Measurements from ENCODE around the gene STAM.

The STAM gene

DNA sequence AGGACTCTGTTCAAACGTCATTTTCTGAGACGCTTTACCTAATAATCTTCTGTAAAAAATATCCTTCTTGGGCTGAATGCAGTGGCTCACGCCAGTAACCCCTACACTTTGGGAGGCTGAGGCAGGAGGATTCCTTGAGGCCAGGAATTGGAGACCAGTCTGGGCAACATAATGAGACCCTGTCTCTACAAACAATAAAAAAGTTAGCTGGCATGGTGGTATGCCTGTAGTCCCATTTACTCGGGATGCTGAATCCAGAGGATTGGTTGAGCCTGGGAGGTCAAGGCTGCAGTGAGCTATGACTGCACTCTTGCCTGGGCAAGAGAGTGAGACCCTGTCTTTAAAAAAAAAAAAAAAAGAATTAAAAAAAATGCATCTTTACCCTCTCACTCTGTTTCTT, 5.1 kb downstream of the STAM start:
- Mint-ChIP-seq H3K36me3 (ENCODE audit: low read depth) (peaks cover 72% of the 10 kb centered on the region), H3K4me3 (no peak overlapping the region), H3K27ac (peak overlapping the region; percentile 66), H3K4me1 (peaks cover 24% of the 10 kb centered on the region), H3K27me3 (ENCODE audit: low read depth, poor library complexity) (no peaks in the 10 kb centered on the region), H3K9me3 (peaks cover 34% of the 10 kb centered on the region)
- TF ChIP-seq, protein P1, sequence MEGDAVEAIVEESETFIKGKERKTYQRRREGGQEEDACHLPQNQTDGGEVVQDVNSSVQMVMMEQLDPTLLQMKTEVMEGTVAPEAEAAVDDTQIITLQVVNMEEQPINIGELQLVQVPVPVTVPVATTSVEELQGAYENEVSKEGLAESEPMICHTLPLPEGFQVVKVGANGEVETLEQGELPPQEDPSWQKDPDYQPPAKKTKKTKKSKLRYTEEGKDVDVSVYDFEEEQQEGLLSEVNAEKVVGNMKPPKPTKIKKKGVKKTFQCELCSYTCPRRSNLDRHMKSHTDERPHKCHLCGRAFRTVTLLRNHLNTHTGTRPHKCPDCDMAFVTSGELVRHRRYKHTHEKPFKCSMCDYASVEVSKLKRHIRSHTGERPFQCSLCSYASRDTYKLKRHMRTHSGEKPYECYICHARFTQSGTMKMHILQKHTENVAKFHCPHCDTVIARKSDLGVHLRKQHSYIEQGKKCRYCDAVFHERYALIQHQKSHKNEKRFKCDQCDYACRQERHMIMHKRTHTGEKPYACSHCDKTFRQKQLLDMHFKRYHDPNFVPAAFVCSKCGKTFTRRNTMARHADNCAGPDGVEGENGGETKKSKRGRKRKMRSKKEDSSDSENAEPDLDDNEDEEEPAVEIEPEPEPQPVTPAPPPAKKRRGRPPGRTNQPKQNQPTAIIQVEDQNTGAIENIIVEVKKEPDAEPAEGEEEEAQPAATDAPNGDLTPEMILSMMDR (IDR thresholded peaks at IDR 0.05) = no peak
- DNase-seq = no peak

DNA sequence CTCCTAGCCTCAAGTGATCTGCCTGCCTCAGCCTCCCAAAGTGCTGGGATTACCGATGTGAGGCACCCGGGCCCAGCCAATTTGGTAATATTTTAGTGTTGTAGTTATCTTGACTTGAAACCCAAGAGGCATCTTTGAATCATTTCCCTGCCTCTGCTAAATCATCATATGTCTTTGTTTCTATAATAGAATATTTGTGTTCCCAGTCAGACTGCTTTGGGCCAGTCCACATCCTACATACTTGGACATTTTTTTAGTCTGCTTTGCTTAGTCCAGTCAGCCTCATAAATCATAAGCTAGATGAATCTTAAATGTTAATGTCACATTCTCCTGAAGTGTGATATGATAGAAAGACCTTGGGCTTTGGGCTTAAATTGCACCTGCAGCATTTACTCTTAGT, 5.9 kb downstream of the STAM start:
- peaks cover 77% of the 10 kb centered on the region for H3K36me3 Mint-ChIP-seq (ENCODE audit: low read depth)

DNA sequence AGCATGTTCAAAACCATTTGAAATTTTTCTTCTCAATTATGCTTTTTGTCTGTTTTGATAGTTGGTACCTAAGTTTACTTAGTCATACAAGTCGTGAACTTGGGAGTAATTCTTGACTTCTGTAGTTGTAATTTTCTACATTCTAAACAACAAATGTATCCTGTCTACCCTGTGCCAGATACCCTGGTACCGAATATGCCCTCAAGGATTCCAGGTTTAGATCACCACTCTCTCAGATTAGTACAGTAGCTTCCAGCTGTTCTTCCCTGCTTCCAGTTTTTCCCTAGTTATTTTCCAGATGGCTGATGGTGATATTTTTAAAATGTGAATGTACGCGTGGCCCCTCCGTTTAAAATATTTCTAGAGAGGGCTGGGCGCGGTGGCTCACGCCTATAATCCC, 6.5 kb downstream of the STAM start:
- DNase-seq = no peak
- peaks cover 83% of the 10 kb centered on the region for H3K36me3 Mint-ChIP-seq (ENCODE audit: low read depth)
- H3K4me3 Mint-ChIP-seq = no peak overlapping the region
- no peak overlapping the region for H3K27ac Mint-ChIP-seq
- TF ChIP-seq, protein P1 (IDR thresholded peaks at IDR 0.05) = no peak
- H3K27me3 Mint-ChIP-seq (ENCODE audit: low read depth, poor library complexity) = no peaks in the 10 kb centered on the region
- peaks cover 11% of the 10 kb centered on the region for H3K4me1 Mint-ChIP-seq
- peaks cover 45% of the 10 kb centered on the region for H3K9me3 Mint-ChIP-seq

More for the DNA sequence above, 5.9 kb downstream of the STAM start:
- TF ChIP-seq, protein P1 (IDR thresholded peaks at IDR 0.05) = no peak
- no peak for DNase-seq
- Mint-ChIP-seq H3K4me1 (peaks cover 17% of the 10 kb centered on the region), H3K9me3 (peaks cover 39% of the 10 kb centered on the region), H3K27me3 (ENCODE audit: low read depth, poor library complexity) (no peaks in the 10 kb centered on the region), H3K4me3 (no peak overlapping the region), H3K27ac (no peak overlapping the region)

DNA sequence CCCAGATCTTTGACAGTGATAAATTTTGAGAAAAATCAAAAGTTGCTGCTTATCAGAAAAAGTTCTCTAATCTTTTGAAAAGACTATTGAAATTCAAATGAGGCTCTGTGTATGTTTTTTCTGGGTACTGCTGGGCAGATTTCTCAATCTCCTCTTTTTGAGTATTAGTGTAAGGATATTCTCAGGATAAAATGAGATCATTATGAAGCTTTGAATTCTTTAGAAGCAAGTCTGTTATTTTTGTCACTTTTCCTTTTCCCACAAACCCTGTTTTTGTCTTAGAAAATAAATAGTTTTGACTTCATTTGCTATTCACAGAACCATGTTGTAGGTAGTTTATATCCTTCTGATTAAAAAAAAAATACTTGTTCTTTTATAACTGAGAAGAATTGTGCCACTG, 7.9 kb downstream of the STAM start:
- H3K27ac Mint-ChIP-seq = no peak overlapping the region
- H3K36me3 Mint-ChIP-seq (ENCODE audit: low read depth) = peaks cover 97% of the 10 kb centered on the region
- TF ChIP-seq, protein P1 (IDR thresholded peaks at IDR 0.05) = no peak

DNA sequence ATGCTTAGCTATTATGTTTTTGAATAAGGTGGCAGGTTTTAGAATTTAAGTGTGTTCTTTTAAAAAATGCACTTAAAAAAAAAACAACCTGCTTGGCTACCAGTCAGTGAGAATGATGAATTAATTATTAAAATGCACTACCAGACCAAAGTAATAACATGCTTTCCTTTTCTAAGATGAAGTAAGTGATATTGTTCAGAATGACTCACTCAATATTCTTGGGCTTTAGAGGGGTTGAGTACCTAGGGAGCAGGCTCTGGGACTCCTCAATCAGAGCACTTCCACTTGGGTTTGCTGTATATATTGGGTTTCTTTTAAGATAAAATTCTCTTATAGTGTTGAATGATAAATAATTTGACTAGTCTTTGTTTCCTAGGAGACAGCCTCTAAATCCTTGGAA, 8.6 kb downstream of the STAM start:
- Mint-ChIP-seq H3K36me3 (ENCODE audit: low read depth) (peaks cover 97% of the 10 kb centered on the region), H3K4me1 (no peaks in the 10 kb centered on the region), H3K27ac (no peak overlapping the region), H3K27me3 (ENCODE audit: low read depth, poor library complexity) (no peaks in the 10 kb centered on the region), H3K4me3 (no peak overlapping the region), H3K9me3 (peaks cover 67% of the 10 kb centered on the region)
- no peak for DNase-seq
- TF ChIP-seq, protein P1 (IDR thresholded peaks at IDR 0.05) = no peak

More for the DNA sequence above, 7.9 kb downstream of the STAM start:
- Mint-ChIP-seq H3K4me3 (no peak overlapping the region), H3K27me3 (ENCODE audit: low read depth, poor library complexity) (no peaks in the 10 kb centered on the region), H3K9me3 (peaks cover 60% of the 10 kb centered on the region), H3K4me1 (no peaks in the 10 kb centered on the region)
- no peak for DNase-seq

DNA sequence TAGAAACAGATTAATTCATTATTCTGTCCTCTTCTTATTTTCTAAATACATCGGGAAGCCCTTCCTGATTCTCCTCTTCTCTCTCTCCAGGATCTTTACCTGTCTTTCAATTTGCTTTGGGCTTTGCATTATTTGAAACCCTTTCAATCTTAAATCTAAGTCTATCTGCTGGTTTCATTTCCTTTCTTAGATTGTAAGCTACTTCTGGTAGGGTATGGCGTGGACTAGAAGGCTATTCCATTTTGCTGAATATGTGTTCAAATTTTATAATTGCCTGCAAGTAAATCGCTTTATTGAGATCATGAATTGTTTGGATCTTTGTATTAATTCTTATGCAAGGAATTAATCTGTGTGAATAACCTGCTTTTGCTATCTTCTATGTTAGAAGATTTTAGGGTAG, 11.1 kb downstream of the STAM start:
- Mint-ChIP-seq H3K36me3 (ENCODE audit: low read depth) (peaks cover 88% of the 10 kb centered on the region), H3K27ac (no peak overlapping the region), H3K9me3 (peaks cover 82% of the 10 kb centered on the region), H3K4me1 (no peaks in the 10 kb centered on the region), H3K4me3 (no peak overlapping the region), H3K27me3 (ENCODE audit: low read depth, poor library complexity) (no peaks in the 10 kb centered on the region)
- no peak for DNase-seq
- TF ChIP-seq, protein P1 (IDR thresholded peaks at IDR 0.05) = no peak

All from nephron progenitor cell (in vitro differentiated cells).